GM19372 (cell line): ENCODE results near the gene ZNF607.
"Not testable (repeated sequence)": the region's sequence is repeated elsewhere in the genome, so short reads cannot be mapped to it uniquely, and the experiment has no call there.

ENCODE experiments used
- ATAC-seq: cut with Tn5 transposase; IDR thresholded peaks from one replicate; pipeline ENCODE4 v1.9.1; 2021; ENCODE audit warnings: mild to moderate bottlenecking, low read depth, moderate library complexity; ENCODE audit not compliant: unreplicated experiment

The ZNF607 gene

DNA sequence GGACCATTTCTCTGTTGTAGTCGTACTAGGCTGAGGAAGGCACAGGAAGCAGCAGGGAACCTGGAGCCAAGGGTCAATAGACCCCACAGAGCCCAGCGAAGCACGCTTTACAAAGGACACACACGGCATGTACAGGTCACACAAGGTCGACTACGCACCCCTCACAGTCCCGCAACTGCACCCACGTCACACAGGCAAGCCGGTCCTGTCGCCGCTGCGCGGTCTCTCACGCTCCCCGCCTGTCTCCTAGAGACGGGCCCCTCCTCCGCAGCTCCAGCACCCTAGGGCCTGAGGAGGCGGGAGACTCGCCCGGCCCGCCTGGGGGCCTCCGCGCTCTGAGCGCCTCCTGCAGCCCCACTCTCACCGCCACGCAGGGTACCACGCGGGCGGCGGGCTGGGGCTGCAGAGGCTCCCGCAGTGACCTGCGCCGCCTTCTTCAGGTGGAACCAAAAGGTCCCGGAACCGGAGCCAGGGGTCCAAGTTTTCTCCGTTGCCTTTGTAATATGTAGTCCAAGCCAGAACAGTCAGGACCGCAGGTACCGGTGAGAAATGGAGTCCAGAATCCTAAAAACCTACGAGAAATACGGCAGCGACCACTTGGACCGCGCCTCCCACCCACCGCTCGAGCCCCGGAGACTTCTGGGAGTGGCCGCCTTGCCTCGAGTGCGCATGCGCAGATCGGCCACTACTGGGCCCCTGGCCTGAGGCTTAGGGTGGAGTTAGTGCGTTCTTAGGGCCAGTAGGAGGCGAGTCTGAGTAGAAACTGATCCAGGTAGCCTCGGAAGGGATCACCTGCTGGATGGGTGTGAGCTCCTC, at the start of gene ZNF607:
Gene ZNF607 (minus strand): TSS at position 651 of the 816 bp plus-strand sequence. CDS start 8,143 bp downstream, outside the sequence.
- ATAC-seq: peak; percentile 74

DNA sequence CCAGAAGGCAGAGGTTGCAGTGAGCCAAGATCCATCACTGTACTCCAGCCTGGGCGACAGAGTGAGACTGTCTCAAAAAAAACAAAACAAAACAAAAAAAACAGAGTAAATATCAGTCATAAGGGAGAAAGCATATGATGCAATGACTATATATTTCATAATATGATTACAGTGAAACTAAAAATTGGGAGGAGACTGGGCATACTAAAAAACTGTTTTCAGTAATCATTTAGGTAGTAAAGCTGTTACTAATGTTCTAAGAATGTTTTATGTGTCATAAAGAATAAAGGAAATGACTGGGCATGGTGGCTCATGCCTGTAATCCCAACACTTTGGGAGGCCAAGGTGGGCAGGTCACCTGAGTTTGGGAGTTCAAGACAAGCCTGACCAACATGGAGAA, 43.9 kb upstream of the ZNF607 start:
- ATAC-seq: no peak

DNA sequence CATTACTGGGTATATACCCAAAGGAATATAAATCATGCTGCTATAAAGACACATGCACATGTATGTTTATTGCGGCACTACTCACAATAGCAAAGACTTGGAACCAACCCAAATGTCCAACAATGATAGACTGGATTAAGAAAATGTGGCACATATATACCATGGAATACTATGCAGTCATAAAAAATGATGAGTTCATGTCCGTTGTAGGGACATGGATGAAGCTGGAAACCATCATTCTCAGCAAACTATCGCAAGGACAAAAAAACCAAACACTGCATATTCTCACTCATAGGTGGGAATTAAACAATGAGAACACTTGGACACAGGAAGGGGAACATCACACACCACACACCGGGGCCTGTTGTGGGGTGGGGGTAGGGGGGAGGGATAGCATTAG, 38.1 kb upstream of the ZNF607 start:
- ATAC-seq: not testable (repeated sequence)

DNA sequence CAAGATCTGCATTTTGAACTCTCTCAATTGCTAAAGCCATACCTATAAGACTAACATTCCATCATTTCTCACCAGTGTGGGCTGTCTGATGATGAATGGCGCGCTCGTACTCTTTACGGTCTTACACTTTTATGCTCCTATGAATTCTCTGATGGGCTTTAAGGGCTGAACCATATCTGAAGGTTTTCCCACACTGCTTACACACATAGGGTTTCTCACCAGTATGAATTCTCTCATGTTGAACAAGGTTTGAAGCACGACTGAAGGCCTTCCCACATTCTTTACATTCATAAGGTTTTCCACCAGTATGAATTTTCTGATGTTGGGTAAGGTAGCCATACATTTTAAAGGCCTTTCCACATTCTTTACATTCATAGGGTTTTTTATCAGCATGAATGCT, 18.8 kb upstream of the ZNF607 start:
- no peak for ATAC-seq

DNA sequence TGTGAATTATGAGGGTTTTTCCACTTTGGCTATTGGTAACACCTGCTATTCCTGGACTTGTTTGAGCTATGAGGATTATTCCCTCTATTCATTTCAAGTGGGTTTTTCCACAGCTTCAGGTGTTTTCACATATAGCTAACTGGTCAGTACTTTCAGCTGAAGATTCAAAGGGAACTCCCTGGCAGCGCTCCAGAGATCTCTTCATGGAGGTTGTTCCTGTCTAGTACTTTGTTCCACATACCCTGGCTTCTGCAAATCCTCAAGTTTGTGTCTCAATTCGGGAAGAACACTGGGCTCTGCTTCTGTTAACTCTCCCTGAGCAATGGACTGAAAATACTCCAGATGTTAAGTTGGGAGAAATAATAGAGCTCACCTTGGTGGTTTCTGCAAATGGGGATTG, 5.6 kb upstream of the ZNF607 start:
- ATAC-seq: no peak

DNA sequence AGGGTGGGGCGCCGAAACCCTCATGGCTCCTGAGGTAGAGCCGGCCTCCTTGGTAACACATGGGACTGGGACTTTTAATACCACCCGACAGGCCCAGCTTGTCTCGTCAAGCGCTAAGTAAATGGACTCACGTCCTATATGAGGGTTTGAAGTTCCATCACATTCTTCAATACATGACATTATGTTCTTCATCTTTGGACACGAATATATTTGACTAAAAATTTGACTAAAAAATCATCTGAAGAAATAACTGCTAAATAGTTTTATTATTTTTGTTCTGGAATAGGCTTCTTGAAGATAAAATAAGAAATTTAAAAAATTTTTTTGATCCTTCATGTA, 335 bp upstream of the ZNF607 start:
- ATAC-seq: peak; percentile 10

DNA sequence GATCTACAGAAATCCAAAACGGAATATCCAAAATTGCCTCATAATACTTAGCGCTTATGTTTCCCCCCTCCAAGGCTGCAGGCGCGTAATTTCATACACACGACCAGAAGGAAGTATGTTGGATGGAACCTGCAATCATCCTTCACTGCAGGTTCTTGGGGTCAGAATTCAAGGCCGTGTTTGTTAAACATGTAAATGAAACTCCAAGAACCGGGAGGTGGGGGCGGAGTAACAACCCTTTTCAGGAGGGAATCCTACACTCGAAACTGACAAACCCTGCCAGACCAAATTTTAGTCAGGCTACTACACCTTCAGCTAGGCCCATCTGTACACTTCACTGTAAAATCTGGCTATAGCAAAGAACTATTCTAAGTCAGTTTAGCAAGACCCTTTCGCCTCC, 1.3 kb downstream of the ZNF607 start:
- ATAC-seq: no peak

DNA sequence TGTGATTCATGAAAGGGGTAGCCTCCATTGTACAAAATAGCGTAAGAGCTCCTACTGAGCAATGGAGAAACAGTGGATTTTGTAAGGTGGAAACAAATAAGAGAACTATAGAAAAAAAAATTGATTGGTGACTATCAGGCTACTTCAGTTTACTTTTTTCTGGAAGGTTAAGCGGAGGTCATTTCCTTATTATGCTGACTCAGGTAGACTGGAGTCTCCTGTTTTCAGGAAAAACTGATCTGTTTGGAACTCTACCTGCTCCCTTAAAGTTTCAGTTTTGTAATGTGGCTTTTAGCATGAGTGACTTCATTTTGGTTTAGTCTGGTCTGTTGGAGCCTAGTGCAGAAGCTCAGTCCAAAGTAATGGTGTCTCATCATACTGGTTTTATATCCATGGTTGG, 3.4 kb downstream of the ZNF607 start:
- ATAC-seq: no peak

DNA sequence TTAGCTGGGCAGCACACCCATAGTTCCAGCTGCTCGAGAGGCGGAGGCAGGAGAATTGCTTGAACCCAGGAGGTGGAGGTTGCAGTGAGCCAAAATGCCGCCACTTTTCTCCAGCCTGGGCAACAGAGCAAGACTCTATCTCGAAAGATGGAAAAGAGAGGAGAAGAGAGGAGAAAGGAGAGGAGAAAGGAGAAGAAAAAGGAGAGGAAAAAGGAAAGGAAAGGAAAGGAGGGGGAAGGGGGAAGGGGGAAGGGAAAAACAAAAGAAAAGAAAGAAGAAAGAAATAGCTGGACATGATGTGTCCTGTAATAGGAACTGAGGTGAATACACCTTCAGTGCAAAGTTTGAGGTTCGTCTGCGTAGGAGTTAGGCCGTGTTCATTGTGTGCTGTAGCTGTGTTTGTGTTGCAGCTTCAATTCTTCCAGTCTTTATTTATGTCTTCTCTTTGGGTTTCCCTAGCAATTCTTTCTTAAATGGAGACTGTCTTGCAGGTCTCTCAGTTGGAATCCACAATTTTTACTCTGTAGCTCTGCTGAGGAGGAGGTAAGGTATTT, 13.4 kb downstream of the ZNF607 start:
- ATAC-seq: no peak

DNA sequence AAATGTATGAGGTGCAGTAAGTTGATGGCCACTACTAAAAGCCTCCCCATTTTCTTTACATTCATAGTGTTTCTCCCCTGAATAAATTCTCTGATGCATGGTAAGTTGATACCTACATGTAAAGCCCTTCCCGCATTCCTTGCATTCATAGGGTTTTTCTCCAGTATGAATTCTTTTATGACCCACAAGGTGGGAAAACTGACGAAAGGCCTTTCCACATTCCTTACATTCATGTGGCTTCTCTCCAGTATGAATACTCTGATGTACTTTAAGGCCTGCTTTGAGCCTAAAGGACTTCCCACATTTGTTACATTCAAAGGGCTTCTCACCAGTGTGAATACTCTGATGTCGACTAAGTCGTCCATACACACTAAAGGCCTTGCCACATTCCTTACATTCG, 20.5 kb downstream of the ZNF607 start:
- no peak for ATAC-seq

DNA sequence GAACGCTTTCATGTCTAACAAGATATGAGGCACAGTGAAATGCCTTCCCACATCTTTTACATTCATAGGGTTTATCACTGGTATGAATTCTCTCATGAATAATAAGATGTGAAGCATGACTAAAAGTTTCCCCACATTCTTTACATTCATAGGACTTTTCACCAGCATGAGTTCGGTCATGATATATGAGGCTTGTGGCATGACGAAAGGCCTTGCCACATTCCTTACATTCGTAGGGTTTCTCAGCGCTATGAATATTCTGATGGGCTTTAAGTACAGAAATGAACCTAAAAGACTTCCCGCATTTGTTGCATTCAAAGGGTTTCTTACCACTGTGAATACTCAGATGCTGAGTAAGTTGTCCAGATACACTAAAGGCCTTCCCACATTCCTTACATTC, 21.3 kb downstream of the ZNF607 start:
- ATAC-seq: no peak

DNA sequence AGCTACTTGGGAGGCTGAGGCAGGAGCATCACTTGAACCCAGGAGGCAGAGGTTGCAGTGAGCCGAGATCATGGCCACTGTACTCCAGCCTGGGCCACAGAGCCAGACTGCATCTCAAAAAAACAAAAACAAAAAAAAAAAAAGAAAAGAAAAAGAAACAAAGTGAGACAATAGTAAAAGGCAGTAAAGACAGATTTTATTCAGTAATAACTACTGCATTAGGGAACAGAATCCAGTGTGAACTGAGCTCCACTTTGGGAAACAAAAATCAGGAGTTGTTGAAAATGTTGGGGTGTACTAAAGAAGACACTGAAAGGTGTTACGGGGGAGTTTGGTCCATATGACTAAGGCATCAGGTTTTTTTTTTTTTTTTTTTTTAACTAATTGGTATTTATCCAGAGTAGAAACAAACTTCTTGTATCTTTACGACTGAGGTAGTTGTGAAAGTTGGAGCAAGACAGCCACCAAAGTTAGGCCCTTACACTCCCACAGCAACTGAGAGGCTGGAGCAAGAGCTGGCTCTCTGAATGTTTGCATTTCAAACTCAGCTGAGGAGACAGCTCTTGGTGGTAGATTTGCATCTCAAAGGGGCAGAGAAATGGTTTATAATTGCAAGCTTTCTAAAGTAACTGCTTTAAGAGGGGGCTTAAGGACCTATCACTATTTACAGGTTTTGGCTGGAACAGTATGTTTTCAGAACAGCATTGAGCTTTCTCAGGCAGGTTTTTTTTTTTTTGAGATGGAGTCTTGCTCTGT, 24.2 kb downstream of the ZNF607 start:
- no peak for ATAC-seq

DNA sequence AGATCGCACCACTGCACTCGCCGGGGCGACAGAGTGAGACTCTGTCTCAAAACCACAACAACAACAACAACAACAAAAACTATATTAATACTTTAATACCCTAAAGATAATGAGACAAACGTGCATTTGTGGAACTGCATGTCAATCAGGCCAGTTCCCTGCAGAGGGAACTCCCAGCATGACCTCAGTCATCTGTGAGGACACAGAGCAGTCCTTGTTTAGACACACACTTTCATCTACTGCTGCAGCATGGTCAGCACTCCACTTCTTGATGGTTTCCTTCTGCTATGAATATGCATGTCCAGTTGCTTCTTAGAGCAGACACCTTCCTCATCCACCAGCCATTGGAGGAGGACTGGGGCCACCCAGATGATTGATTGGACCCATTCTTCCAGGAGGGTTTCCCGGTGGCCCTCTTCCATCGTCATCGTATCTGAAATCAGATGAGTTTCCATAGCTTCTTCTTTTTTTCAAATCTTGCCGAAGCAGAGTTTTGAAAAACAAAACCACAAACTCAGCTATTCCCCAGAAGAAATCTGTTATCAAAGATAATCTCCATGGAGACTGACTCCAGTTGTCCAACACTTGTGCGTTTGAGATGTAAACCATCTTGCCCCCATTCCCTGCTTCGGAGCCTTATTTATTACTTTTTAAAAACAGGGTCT, 26.5 kb downstream of the ZNF607 start:
- no peak for ATAC-seq

DNA sequence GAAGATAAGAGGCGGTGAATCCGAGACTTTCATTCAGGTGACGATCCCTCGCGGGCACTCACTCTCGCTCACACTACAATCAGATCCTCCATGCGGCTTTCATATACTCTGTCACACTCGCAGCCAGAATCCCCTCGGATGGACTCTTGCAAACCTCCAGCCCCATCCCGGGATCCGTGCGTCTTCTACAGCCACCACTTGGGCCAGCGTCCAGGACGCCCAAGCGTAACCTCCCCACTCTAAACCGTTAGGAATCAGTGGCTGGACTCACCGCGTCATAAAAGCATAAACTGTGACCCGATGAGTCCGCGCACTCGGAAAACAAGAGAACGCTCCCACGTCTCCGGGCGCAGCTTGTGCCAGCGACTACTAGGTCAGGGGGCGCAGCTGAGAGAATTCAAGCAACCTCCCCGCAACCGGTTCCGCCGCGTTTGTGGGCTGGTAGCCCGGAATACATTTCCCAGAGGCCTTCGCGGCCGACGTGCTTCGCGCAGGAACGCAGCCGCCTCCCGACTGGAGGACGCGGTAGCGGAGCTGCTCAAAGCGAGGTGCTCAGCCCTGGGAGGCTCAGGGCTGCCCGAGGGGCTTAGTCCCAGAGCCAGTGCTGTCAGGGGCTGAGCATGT, 27.6 kb downstream of the ZNF607 start:
- ATAC-seq: no peak

DNA sequence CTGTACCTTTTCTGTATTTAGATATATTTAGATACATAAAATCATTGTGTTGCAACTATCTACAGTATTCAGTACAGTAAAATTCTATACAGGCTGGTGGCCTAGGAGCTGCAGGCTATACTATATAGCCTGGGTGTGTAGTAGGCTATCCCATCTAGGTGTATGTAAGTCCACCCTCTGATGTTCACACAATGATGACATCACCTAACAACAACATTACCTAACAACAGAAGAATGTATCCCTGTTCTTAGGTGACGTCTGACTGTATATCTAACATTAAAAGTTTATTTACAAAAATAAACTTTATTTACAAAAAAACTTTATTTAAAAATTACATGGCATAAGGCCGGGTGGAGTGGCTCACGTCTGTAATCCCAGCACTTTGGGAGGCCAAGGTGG, 36.0 kb downstream of the ZNF607 start:
- no peak for ATAC-seq

DNA sequence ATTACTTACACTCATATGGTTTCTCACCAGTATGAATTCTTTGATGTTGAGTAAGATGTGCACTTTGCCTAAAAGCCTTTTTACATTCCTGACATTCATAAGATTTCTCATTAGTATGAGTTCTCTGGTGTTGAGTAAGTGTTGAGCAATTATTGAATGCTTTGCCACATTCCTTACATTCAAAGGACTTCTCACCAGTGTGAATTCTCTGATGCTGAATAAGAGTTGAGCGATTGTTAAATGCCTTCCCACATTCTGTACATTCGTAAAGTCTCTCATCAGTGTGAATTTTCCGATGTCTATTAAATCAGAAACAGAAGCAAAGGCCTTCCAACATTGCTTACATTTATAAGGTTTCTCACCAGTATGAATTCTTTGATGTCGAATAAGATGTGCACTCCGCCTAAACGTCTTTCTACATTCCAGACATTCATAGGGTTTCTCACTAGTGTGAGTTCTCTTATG, 50.1 kb downstream of the ZNF607 start:
- ATAC-seq: no peak

DNA sequence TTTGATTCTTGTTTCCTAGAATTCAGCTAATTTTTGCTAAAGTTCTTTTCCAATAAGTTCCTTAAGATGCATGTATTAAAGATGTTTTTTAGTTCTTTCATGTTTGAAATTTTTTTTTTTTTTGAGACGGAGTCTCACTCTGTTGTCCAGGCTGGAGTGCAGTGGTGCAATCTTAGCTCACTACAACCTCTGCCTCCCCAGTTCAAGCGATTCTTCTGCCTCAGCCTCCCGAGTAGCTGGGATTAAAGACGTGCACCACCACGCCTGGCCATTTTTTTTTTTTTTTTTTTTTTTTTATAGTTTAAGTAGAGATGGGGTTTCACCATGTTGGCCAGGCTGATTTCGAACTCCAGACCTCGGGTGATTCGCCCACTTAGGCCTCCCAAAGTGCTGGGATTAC, 62.4 kb downstream of the ZNF607 start:
- ATAC-seq: not testable (repeated sequence)

DNA sequence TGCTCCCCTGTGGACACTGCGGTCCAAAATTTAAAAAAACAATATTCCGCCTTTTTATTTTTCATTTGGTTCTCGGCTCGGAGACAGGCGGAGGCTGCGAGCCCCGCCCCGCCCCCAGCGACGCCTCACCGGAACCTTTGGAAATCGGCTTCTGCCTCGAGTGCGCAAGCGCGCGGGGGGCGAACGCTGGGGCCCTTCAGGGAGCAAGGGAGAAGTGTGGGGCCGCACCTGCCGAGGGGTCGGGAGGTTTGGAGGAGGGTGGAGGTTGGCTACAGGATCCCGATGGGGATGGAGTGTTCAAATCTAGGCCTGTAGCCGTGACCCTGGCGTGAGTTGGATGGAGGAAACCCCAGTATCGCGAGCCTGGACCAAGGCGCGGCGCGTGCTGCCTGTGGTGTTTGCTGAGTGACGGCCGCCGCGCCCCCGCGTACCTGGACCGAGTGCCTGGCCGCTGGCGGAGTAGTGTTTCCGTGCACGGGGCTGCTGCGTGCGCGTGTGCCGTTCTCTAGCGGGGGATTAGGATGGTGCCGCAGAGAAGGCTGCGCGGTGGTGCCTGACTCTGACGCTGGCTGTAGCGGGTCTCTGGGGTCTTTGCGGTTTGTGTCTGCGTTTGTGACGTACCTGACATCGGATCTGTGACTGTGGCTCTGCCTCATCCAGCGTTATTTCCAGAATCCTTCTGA, 63.7 kb downstream of the ZNF607 start:
- peak; percentile 55 for ATAC-seq

DNA sequence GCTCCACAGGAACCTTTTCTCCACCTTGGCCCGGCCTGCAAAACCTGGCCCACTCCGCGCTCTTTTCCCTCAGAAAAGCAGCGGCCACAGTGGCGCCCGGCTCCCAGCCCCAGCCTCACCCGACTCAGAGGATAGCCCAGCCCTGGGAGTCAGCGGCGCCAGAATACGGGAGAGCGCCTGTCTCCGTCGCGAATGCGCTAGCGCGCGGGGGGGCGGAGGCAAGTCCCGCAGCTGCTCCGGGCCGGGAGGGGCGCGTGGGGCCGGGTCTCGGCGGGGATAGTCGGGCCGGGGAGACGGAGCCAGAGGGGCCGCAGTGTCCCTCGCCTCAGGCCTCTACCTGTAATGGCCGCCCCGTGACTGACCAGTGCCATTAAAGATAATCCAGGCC, 64.3 kb downstream of the ZNF607 start, which contains the start of gene ZFP30:
Gene ZFP30 (minus strand): TSS at position 165 of the 388 bp plus-strand sequence. CDS start 7,643 bp downstream, outside the sequence.
- ATAC-seq: peak; percentile 69
